SKM-1 (cell line): ENCODE data around the gene IQSEC3.

ENCODE experiments used
- DNase-seq: peaks from one replicate; lab custom pipeline; 2025; ENCODE audit not compliant: unreplicated experiment; lab: John Stamatoyannopoulos, UW

The IQSEC3 gene

GRCh38 chr12:162467-163307 lies 96.1 kb downstream of the IQSEC3 start:
- no peak for DNase-seq

- no peak for DNase-seq
These were observed 96.9 kb downstream of the IQSEC3 start for GRCh38 chr12:163406-163986.

GRCh38 chr12:164207-164606 lies 97.6 kb downstream of the IQSEC3 start:
- DNase-seq: no peak

GRCh38 chr12:165862-166368 lies 99.3 kb downstream of the IQSEC3 start:
- no peak for DNase-seq

GRCh38 chr12:166425-167075 lies 100.0 kb downstream of the IQSEC3 start:
- no peak for DNase-seq

GRCh38 chr12:167959-168600 lies 101.5 kb downstream of the IQSEC3 start:
- DNase-seq: no peak

GRCh38 chr12:168763-169525 lies 102.4 kb downstream of the IQSEC3 start:
- no peak for DNase-seq

GRCh38 chr12:169528-170370 lies 103.2 kb downstream of the IQSEC3 start:
- DNase-seq: no peak

GRCh38 chr12:170371-171225 lies 104.0 kb downstream of the IQSEC3 start:
- DNase-seq: no peak

- no peak for DNase-seq
These were observed 104.7 kb downstream of the IQSEC3 start for GRCh38 chr12:171276-171675.

- no peak for DNase-seq
These were observed 105.4 kb downstream of the IQSEC3 start for GRCh38 chr12:171743-172676.

GRCh38 chr12:172732-173161 lies 106.2 kb downstream of the IQSEC3 start:
- peak; percentile 31 for DNase-seq

GRCh38 chr12:174124-174523 lies 107.6 kb downstream of the IQSEC3 start:
- no peak for DNase-seq

GRCh38 chr12:174596-174995 lies 108.0 kb downstream of the IQSEC3 start:
- DNase-seq: no peak

GRCh38 chr12:175250-175649 lies 108.7 kb downstream of the IQSEC3 start:
- no peak for DNase-seq

- no peak for DNase-seq
These were observed 109.2 kb downstream of the IQSEC3 start for GRCh38 chr12:175759-176158.

- no peak for DNase-seq
These were observed 110.0 kb downstream of the IQSEC3 start for GRCh38 chr12:176321-177181.
